Loucy (cell line): Measurements from ENCODE around the gene ZBED6.

ENCODE experiments used
- H2AFZ ChIP-seq: fragments of 200-600 bp; sonication (generic); 2 replicates; pipeline ENCODE4 v1.6.0; 2016; ENCODE audit warnings: antibody characterized with exemption, mild to moderate bottlenecking, low read length, moderate library complexity
- H3F3A ChIP-seq: fragments of 200-600 bp; 2 replicates; pipeline ENCODE4 v1.6.0; 2016; ENCODE audit warnings: antibody characterized with exemption, low read depth, mild to moderate bottlenecking
- H3K27me3 ChIP-seq: fragments of 200-600 bp; sonication (generic); 2 replicates; pipeline ENCODE4 v1.6.1; 2014; ENCODE audit warnings: low read length, mild to moderate bottlenecking; ENCODE audit not compliant: insufficient read depth, poor library complexity, severe bottlenecking
- H3K36me3 ChIP-seq: fragments of 200-600 bp; sonication (generic); 2 replicates; pipeline ENCODE4 v1.6.1; 2016; ENCODE audit warnings: low read length; ENCODE audit not compliant: insufficient read depth
- H3K4me1 ChIP-seq: fragments of 200-600 bp; sonication (generic); 2 replicates; pipeline ENCODE4 v1.5.1; 2014; ENCODE audit warnings: low read length, mild to moderate bottlenecking; ENCODE audit not compliant: insufficient read depth, poor library complexity, severe bottlenecking
- H3K4me2 ChIP-seq: fragments of 200-600 bp; sonication (generic); 2 replicates; pipeline ENCODE4 v1.6.0; 2014; ENCODE audit warnings: antibody characterized with exemption, low read length, low read depth, mild to moderate bottlenecking; ENCODE audit not compliant: poor library complexity, severe bottlenecking
- H3K4me3 ChIP-seq: fragments of 200-600 bp; sonication (generic); 2 replicates; pipeline ENCODE4 v1.5.1; 2014; ENCODE audit warnings: low read length, mild to moderate bottlenecking, mixed read lengths; ENCODE audit not compliant: poor library complexity, severe bottlenecking
- H3K79me2 ChIP-seq: fragments of 200-600 bp; sonication (generic); 2 replicates; pipeline ENCODE4 v1.6.1; 2014; ENCODE audit warnings: low read length; ENCODE audit not compliant: insufficient read depth
- H3K9ac ChIP-seq: fragments of 200-600 bp; sonication (generic); 2 replicates; pipeline ENCODE4 v1.6.0; 2014; ENCODE audit warnings: mild to moderate bottlenecking, low read depth, low read length, moderate library complexity; ENCODE audit not compliant: poor library complexity, severe bottlenecking
- H3K9me2 ChIP-seq: fragments of 200-600 bp; sonication (generic); replicated peaks from 2 replicates; pipeline ENCODE4 v1.6.1; 2016; ENCODE audit warnings: low read depth, low read length, mixed read lengths
- H3K9me3 ChIP-seq: fragments of 200-600 bp; sonication (generic); 2 replicates; pipeline ENCODE4 v1.6.1; 2014; ENCODE audit warnings: mild to moderate bottlenecking, antibody characterized with exemption, low read length, low read depth; ENCODE audit not compliant: insufficient read depth
- H4K20me1 ChIP-seq: fragments of 200-600 bp; sonication (generic); 2 replicates; pipeline ENCODE4 v1.6.0; 2014; ENCODE audit warnings: antibody characterized with exemption, low read length, mild to moderate bottlenecking; ENCODE audit not compliant: insufficient read depth, poor library complexity, severe bottlenecking
- CTCF ChIP-seq: fragments of 200-600 bp; sonication (generic); conservative IDR thresholded peaks from 2 replicates; pipeline ENCODE4 v1.5.1; 2014; ENCODE audit warnings: mild to moderate bottlenecking, antibody characterized with exemption, low read length
- EZH2phosphoT487 ChIP-seq: fragments of 200-600 bp; IDR thresholded peaks from 2 replicates; pipeline ENCODE4 v1.6.1; 2018; ENCODE audit warnings: antibody characterized with exemption, mild to moderate bottlenecking, moderate library complexity, borderline replicate concordance

ZBED6 gene

GRCh38 chr1:203776636-203777035, 18.8 kb upstream of the ZBED6 start:
- no peak overlapping the region for H3K4me2 ChIP-seq
- no peaks in the 10 kb centered on the region for H3K9me2 ChIP-seq
- H3K9ac ChIP-seq: no peak overlapping the region
- H3K27me3 ChIP-seq: no peaks in the 10 kb centered on the region
- H3K9me3 ChIP-seq: no peaks in the 10 kb centered on the region
- no peak overlapping the region for H2AFZ ChIP-seq
- no peak for TF ChIP-seq EZH2phosphoT487
- TF ChIP-seq CTCF: peak; percentile 56
- H3K79me2 ChIP-seq: no peaks in the 10 kb centered on the region
- no peaks in the 10 kb centered on the region for H3F3A ChIP-seq
- H3K4me3 ChIP-seq: no peak overlapping the region
- H3K36me3 ChIP-seq: peaks cover 6% of the 10 kb centered on the region; the same call in 1 of the 2 replicates
- no peaks in the 10 kb centered on the region for H3K4me1 ChIP-seq
- no peaks in the 10 kb centered on the region for H4K20me1 ChIP-seq

- no peak overlapping the region for H3K4me2 ChIP-seq
- H3K4me3 ChIP-seq: no peak overlapping the region
- no peaks in the 10 kb centered on the region for H3K4me1 ChIP-seq
- H3K9ac ChIP-seq: no peak overlapping the region
- no peaks in the 10 kb centered on the region for H3K27me3 ChIP-seq
- H4K20me1 ChIP-seq: no peaks in the 10 kb centered on the region
- H3K79me2 ChIP-seq: no peaks in the 10 kb centered on the region
- peaks cover 6% of the 10 kb centered on the region; the same call in 1 of the 2 replicates for H3K36me3 ChIP-seq
- H3K9me3 ChIP-seq: no peaks in the 10 kb centered on the region
- no peak overlapping the region for H2AFZ ChIP-seq
- TF ChIP-seq EZH2phosphoT487 (no peak), CTCF (no peak)
- H3K9me2 ChIP-seq: no peaks in the 10 kb centered on the region
- no peaks in the 10 kb centered on the region for H3F3A ChIP-seq
These were observed 17.8 kb upstream of the ZBED6 start for GRCh38 chr1:203777596-203777995.

- TF ChIP-seq CTCF: no peak
- TF ChIP-seq EZH2phosphoT487: no peak
- no peak overlapping the region for H3K9ac ChIP-seq
- no peaks in the 10 kb centered on the region for H3K79me2 ChIP-seq
- H3K9me2 ChIP-seq: no peaks in the 10 kb centered on the region
- H3K4me3 ChIP-seq: no peak overlapping the region
- no peak overlapping the region for H3K4me2 ChIP-seq
- H4K20me1 ChIP-seq: no peaks in the 10 kb centered on the region
- no peaks in the 10 kb centered on the region for H3K9me3 ChIP-seq
- H3F3A ChIP-seq: no peaks in the 10 kb centered on the region
- H3K27me3 ChIP-seq: no peaks in the 10 kb centered on the region
- H2AFZ ChIP-seq: no peak overlapping the region
- peaks cover 6% of the 10 kb centered on the region; the same call in 1 of the 2 replicates for H3K36me3 ChIP-seq
- H3K4me1 ChIP-seq: no peaks in the 10 kb centered on the region
These were observed 17.3 kb upstream of the ZBED6 start for GRCh38 chr1:203778146-203778545.
